ENCODE results near the gene ANKRD33B. TPM values are rescaled to one million over a fixed set of nuclear protein-coding genes. Genes with fewer than 3 reads are reported as not detected.

ANKRD33B gene
- total RNA-seq, 1 donor from 2014 or later: 4.0 TPM

GRCh38 chr5:10672146-10673016, 108.5 kb downstream of the ANKRD33B start:
- Mint-ChIP-seq H3K4me3 (ENCODE audit: unreplicated experiment) (no peak overlapping the region), H3K36me3 (ENCODE audit: low read depth) (peaks cover 9% of the 10 kb centered on the region), H3K9me3 (ENCODE audit: low read depth) (peaks cover 11% of the 10 kb centered on the region), H3K27ac (ENCODE audit: unreplicated experiment) (no peak overlapping the region), H3K27me3 (ENCODE audit: low read depth) (no peaks in the 10 kb centered on the region), H3K4me1 (ENCODE audit: low read depth) (no peaks in the 10 kb centered on the region)
- DNase-seq (ENCODE audit: low spot score): peak; percentile 9
- TF ChIP-seq CTCF (IDR thresholded peaks at IDR 0.05): no peak

GRCh38 chr5:10673017-10673389, 109.1 kb downstream of the ANKRD33B start:
- Mint-ChIP-seq H3K27me3 (ENCODE audit: low read depth) (no peaks in the 10 kb centered on the region), H3K36me3 (ENCODE audit: low read depth) (peaks cover 16% of the 10 kb centered on the region), H3K9me3 (ENCODE audit: low read depth) (peaks cover 13% of the 10 kb centered on the region), H3K4me1 (ENCODE audit: low read depth) (peaks cover 3% of the 10 kb centered on the region), H3K4me3 (ENCODE audit: unreplicated experiment) (no peak overlapping the region), H3K27ac (ENCODE audit: unreplicated experiment) (no peak overlapping the region)
- DNase-seq (ENCODE audit: low spot score): no peak
- TF ChIP-seq CTCF (IDR thresholded peaks at IDR 0.05): no peak

GRCh38 chr5:10673407-10673806, 109.5 kb downstream of the ANKRD33B start:
- Mint-ChIP-seq H3K36me3 (ENCODE audit: low read depth) (peaks cover 18% of the 10 kb centered on the region), H3K4me3 (ENCODE audit: unreplicated experiment) (no peak overlapping the region), H3K4me1 (ENCODE audit: low read depth) (peaks cover 7% of the 10 kb centered on the region), H3K27ac (ENCODE audit: unreplicated experiment) (no peak overlapping the region), H3K9me3 (ENCODE audit: low read depth) (peaks cover 12% of the 10 kb centered on the region), H3K27me3 (ENCODE audit: low read depth) (no peaks in the 10 kb centered on the region)
- peak; percentile 46 for DNase-seq (ENCODE audit: low spot score)
- no peak for TF ChIP-seq CTCF (IDR thresholded peaks at IDR 0.05)

GRCh38 chr5:10674096-10674495, 110.2 kb downstream of the ANKRD33B start:
- no peak for TF ChIP-seq CTCF (IDR thresholded peaks at IDR 0.05)
- H3K4me1 Mint-ChIP-seq (ENCODE audit: low read depth): peaks cover 12% of the 10 kb centered on the region
- H3K9me3 Mint-ChIP-seq (ENCODE audit: low read depth): peaks cover 7% of the 10 kb centered on the region
- H3K36me3 Mint-ChIP-seq (ENCODE audit: low read depth): peaks cover 18% of the 10 kb centered on the region
- DNase-seq (ENCODE audit: low spot score): no peak
- no peaks in the 10 kb centered on the region for H3K27me3 Mint-ChIP-seq (ENCODE audit: low read depth)
- no peak overlapping the region for H3K4me3 Mint-ChIP-seq (ENCODE audit: unreplicated experiment)
- no peak overlapping the region for H3K27ac Mint-ChIP-seq (ENCODE audit: unreplicated experiment)

GRCh38 chr5:10674582-10674981, 110.7 kb downstream of the ANKRD33B start:
- DNase-seq (ENCODE audit: low spot score): no peak
- Mint-ChIP-seq H3K9me3 (ENCODE audit: low read depth) (peaks cover 7% of the 10 kb centered on the region), H3K4me1 (ENCODE audit: low read depth) (peaks cover 12% of the 10 kb centered on the region), H3K27me3 (ENCODE audit: low read depth) (no peaks in the 10 kb centered on the region), H3K4me3 (ENCODE audit: unreplicated experiment) (no peak overlapping the region), H3K36me3 (ENCODE audit: low read depth) (peaks cover 18% of the 10 kb centered on the region), H3K27ac (ENCODE audit: unreplicated experiment) (no peak overlapping the region)
- no peak for TF ChIP-seq CTCF (IDR thresholded peaks at IDR 0.05)

Data from chondrocyte (in vitro differentiated cells).